Stomach (tissue), 9 donors: ENCODE results near the gene GAS1. TPM values are rescaled to one million over a fixed set of nuclear protein-coding genes. Genes with fewer than 3 reads are reported as not detected.

Source experiments
- DNase-seq, 2 donors: peaks; one replicate each; pipeline versions ENCODE4 v3.0.0 to v3.0.0-alpha.2; 2013 to 2019
- H3K27ac ChIP-seq, 5 donors: fragments of 200-600 bp in 4 of 5; sonication (generic) in 4 of 5; one replicate each; pipeline ENCODE4 v1.5.1; 2013 to 2019; ENCODE audit warnings: mild to moderate bottlenecking in 1 of 5, moderate library complexity in 1 of 5
- H3K27me3 ChIP-seq, 3 donors: fragments of 200-600 bp; sonication (generic); one replicate each; pipeline ENCODE4 v1.5.1; 2017 to 2019; ENCODE audit warnings: mixed run types in 1 of 3
- H3K36me3 ChIP-seq, 4 donors: fragments of 200-600 bp; sonication (generic); 1 replicate in 3 of 4; 2 replicates in 1 of 4; pipeline ENCODE4 v1.5.1; 2016 to 2019
- H3K4me1 ChIP-seq, 4 donors: fragments of 200-600 bp; sonication (generic); one replicate each; pipeline ENCODE4 v1.5.1; 2016 to 2019
- H3K4me3 ChIP-seq, 4 donors: fragments of 200-600 bp; sonication (generic) in 3 of 4; one replicate each; pipeline ENCODE4 v1.5.1; 2016 to 2019; ENCODE audit warnings: mild to moderate bottlenecking in 1 of 4
- H3K9me3 ChIP-seq, 4 donors: fragments of 200-600 bp; sonication (generic); one replicate each; pipeline ENCODE4 v1.5.1; 2016 to 2019
- CTCF ChIP-seq, 7 experiments: fragments of 450-650 bp in 4 of 7; fragments of 200-600 bp in 3 of 7; sonication (generic) in 3 of 7; IDR thresholded peaks; one replicate each; pipeline ENCODE4 v1.5.1; 2016 to 2019; ENCODE audit warnings: antibody characterized with exemption in 7 of 7, control low read depth in 2 of 7, mild to moderate bottlenecking in 1 of 7
- EP300 ChIP-seq: sonication (generic); formaldehyde crosslinking; IDR thresholded peaks from one replicate; pipeline ENCODE4 v1.6.1; 2017; ENCODE audit warnings: antibody characterized with exemption
- POLR2A ChIP-seq, 4 donors: fragments of 450-650 bp; IDR thresholded peaks; one replicate each; pipeline ENCODE4 v1.6.1; 2016; ENCODE audit warnings: antibody characterized with exemption in 4 of 4, control low read depth in 2 of 4, mild to moderate bottlenecking in 1 of 4, moderate library complexity in 1 of 4
- POLR2AphosphoS5 ChIP-seq, 3 donors: sonication (generic); formaldehyde crosslinking; IDR thresholded peaks; one replicate each; pipeline ENCODE4 v1.6.1; 2016; ENCODE audit warnings: antibody characterized with exemption in 3 of 3
- WGBS, 5 donors: extraction: QIAGEN DNeasy Blood & Tissue Kit in 3 of 5; methylation state at CpG; one replicate each; pipeline versions ENCODE4 v1.1.5 to v1.1.7; 2013 to 2018; 5-methylcytosine and 5-hydroxymethylcytosine counted together
- intact Hi-C: fragments of 100-400 bp; cut with DNase I; formaldehyde crosslinking; loops from one replicate; pipeline ENCODE4 v1.15.1; 2023; ENCODE audit warnings: low total_unique reads
- polyA plus RNA-seq, 3 donors: library from polyadenylated mRNA; stranded (reverse); fragments of 200-250 nt; gene quantifications; one replicate each; pipeline ENCODE4 v1.2.3, GENCODE V29; 2013
- total RNA-seq, 5 donors: library from RNA; depleted of rRNA; stranded (reverse); fragments of >200 nt; gene quantifications; one replicate each; pipeline versions ENCODE4 v1.1.0 to v1.2.3, GENCODE V29; 2014 to 2016
- donor health status: healthy with polysubstance abuse.
- donor health status: Bipolar disorder and iron deficiency.
- donor health status: healthy.

The GAS1 gene
- total and polyA plus RNA-seq, 8 donors: 0.87 to 103 (median 27.5) TPM

DNA sequence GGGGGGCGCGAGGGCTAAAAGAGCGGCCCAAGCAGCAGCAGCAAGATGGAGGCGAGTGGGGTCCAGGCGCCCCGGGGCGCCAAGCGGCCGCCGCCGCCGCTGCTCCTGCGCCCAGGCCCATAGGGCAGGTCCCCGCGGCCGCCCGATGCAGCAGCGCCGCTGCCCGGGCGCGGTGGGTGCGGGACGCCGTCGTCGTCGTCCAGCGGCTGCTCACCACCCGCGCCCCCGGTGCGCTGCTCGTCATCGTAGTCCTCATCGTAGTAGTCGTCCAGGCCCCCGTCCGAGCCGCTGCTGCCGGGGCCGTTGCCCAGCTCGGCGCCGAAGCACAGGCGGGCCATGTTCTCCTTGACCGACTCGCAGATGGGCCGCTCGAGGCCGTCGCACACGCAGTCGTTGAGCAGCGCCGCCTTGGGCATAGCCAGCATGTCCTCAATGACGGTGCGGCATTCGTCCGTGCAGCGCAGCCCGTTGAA lies 1.5 kb downstream of the GAS1 start:
- H3K27me3 ChIP-seq: peaks cover 0 to 34% (median 0%) of the 10 kb centered on the region in 3 donors
- no peaks in the 10 kb centered on the region for H3K36me3 ChIP-seq
- intact Hi-C loops: no loop called here
- DNase-seq: peak; percentile 30 to 82
- 0 to 1% (median 0%) methylated on average over 12 to 62 of the region's 62 CpGs for WGBS, 5 donors
- TF ChIP-seq CTCF (IDR thresholded peaks at IDR 0.05): no peak
- TF ChIP-seq POLR2AphosphoS5 (IDR thresholded peaks at IDR 0.05): no peak
- TF ChIP-seq POLR2A (IDR thresholded peaks at IDR 0.05): no peak
- H3K4me1 ChIP-seq: peaks cover 24 to 56% (median 39%) of the 10 kb centered on the region in 4 donors
- H3K27ac ChIP-seq: peak overlapping the region; percentile 82 to 94 (median 92)
- peak overlapping the region; percentile 80 to 95 (median 86) for H3K4me3 ChIP-seq
- no peaks in the 10 kb centered on the region for H3K9me3 ChIP-seq

DNA sequence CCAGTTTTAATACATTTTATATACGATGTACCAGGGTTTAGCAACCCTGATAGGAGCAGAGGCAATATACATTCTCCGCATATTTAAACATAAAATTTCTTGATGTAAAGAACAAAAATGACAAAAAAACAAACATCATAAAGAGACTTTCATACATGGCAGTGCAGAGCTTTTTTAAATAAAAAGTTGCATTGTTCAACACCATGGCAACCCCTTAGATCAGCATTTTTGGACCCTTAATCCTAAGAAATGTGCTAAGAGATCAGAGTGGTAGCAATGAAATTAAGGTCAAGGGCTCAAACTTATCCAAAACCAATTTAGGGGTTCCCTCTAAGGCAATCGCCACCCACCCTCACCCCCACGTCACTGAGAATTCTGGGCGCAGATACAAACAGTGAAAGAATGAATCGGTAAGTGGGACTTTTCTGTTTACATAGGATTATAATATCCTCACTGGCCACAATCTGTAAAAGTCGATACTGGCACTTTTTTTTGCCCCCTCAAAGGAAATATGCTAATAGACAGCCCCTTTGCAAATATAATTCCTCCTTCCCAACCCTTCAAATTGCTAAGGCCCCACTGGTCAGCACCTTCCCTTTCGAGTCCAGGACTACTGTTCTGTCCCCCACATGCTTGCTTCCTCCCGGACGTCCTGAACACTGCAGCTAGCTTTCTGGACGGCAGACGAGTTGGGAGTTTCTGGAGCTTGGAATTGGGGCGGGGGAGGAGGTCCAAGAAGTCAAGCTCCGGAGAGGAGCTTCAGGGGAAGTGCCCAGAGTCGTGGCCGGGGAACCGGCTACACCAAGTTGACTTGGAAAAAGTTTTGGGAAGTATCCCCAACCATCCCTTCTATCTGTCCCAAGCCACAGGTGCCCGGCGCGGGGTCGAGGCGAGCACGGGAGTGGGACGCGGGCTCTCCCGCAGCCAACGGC lies 2.2 kb downstream of the GAS1 start:
- Histone ChIP-seq H3K4me3 (peak overlapping the region; percentile 80 to 95 (median 86)), H3K9me3 (no peaks in the 10 kb centered on the region), H3K36me3 (no peaks in the 10 kb centered on the region), H3K4me1 (peaks cover 24 to 56% (median 39%) of the 10 kb centered on the region in 4 donors), H3K27ac (peak overlapping the region; percentile 82 to 94 (median 92)), H3K27me3 (peaks cover 0 to 39% (median 0%) of the 10 kb centered on the region in 3 donors)
- WGBS, 5 donors: 11 to 18% (median 15%) methylated on average over 23 to 27 of the region's 27 CpGs
- DNase-seq: peak in 1 of 2 donors; percentile 55
- intact Hi-C loops: no loop called here
- TF ChIP-seq EP300: no peak
- TF ChIP-seq POLR2A (IDR thresholded peaks at IDR 0.05): no peak
- no peak for TF ChIP-seq POLR2AphosphoS5 (IDR thresholded peaks at IDR 0.05)
- no peak for TF ChIP-seq CTCF (IDR thresholded peaks at IDR 0.05)

- Histone ChIP-seq H3K27ac (peak overlapping the region in 3 of 5 donors; percentile 2 to 92 (median 29)), H3K4me1 (peaks cover 18 to 43% (median 31%) of the 10 kb centered on the region in 4 donors), H3K4me3 (peak overlapping the region in 2 of 4 donors; percentile 80 to 95), H3K36me3 (no peaks in the 10 kb centered on the region), H3K9me3 (no peaks in the 10 kb centered on the region), H3K27me3 (peaks cover 0 to 49% (median 0%) of the 10 kb centered on the region in 3 donors)
- TF ChIP-seq CTCF (IDR thresholded peaks at IDR 0.05): no peak
- TF ChIP-seq EP300: no peak
- TF ChIP-seq POLR2AphosphoS5 (IDR thresholded peaks at IDR 0.05): peak in 1 of 3 donors; percentile 36
- no peak for TF ChIP-seq POLR2A (IDR thresholded peaks at IDR 0.05)
- intact Hi-C loops: no loop called here
- DNase-seq: peak; percentile 73 to 84
- 9 to 19% (median 17%) methylated on average over 12 of the region's 12 CpGs for WGBS, 5 donors
Measured at GRCh38 chr9:86943201-86944113, 3.8 kb downstream of the GAS1 start.
